Caki2 (cell line): Measurements from ENCODE around the gene PIEZO2. TPM values are rescaled to one million over a fixed set of nuclear protein-coding genes. Genes with fewer than 3 reads are reported as not detected.
"Not testable (repeated sequence)": the region's sequence is repeated elsewhere in the genome, so short reads cannot be mapped to it uniquely, and the experiment has no call there.

Experiments used
- DNase-seq: peaks from one replicate; pipeline ENCODE4 v3.0.0-alpha.2; 2015; ENCODE audit warnings: low read depth
- in situ Hi-C: cut with HindIII; loops from 2 replicates; pipeline ENCODE4 v1.10.0; 2016; ENCODE audit warnings: low sequenced_read_pairs, low pct_unique_long_range_greater_than_20kb, mixed read lengths
- total RNA-seq: library from RNA; depleted of rRNA; stranded (reverse); fragments of >200 nt; shearing (Covaris generic); gene quantifications from 2 replicates; pipeline ENCODE4 v1.2.3, GENCODE V29; 2014; ENCODE audit warnings: low replicate concordance

Gene PIEZO2
- total RNA-seq, 1 experiment from 2014 or later: 2.8 TPM

DNA sequence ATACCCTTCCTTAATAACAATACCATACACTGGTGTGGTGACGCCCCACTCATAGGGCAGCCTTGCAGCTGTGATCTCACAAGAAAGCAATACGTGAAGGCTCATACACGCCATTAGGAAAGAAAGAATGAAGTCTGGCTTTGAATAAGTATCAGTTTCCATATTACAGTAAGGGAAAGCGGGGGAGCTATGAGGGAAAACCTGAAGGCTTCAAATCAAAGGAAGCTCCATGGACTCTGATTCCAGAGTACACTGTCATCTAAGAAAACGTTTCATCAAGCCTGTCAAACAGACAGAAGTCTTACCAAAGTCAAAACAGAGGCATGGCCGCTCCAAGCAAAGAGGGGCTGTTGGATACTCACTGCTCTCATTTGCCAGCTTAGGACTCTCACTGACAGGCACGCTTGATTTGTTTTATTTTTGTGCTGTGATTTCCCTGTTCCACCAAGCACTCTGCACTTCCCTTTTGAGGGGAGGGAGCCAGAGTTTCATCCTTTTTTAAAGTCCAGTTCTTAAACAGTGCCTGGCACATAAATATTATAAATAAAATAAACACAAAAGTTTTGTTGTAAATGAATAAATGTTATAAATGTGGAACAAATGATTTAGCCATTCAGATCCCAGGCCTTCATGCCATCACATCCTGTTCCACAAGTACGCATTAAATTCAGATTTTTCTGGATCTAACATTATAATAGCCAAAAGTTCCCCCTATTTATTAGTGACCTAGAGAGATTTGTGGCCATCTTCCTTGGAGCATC, 221.2 kb downstream of the PIEZO2 start:
- DNase-seq: peak; percentile 51

DNA sequence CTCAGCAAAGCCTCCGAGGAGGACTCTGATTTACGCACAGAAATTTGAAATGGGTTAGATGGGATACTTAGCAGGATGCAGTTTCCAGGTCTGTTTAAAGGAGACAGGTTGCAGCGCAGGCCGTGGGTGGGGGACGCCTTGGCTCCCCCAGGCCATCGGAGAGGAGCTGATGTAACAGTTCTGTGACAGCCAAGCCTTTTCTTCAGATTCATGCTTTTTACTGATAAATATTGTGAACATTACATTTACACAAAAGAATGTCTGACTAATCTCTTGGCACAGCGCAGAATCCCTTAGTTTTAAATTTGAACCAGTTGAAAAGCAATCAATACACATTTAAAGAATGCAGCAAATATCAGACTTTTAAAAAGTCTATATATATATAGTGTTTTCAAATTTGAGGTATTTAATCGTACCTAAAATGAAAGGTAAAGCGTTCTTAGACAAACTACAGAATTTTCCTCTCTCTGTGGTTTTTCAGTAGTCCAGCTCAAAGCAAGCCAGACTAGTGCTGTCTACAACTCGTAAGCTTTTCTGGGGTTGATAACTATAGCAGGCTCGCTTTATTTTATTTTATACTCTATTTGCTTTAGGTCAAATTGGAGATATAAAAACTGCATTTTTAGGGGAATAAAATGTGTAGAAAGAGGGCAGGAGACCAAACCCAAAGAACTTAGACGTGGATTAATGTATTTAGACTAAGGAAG, 221.9 kb downstream of the PIEZO2 start:
- DNase-seq: peak; percentile 55
- in situ Hi-C loops: no loop called here

More for the DNA sequence above, 221.2 kb downstream of the PIEZO2 start:
- in situ Hi-C loops: no loop called here

DNA sequence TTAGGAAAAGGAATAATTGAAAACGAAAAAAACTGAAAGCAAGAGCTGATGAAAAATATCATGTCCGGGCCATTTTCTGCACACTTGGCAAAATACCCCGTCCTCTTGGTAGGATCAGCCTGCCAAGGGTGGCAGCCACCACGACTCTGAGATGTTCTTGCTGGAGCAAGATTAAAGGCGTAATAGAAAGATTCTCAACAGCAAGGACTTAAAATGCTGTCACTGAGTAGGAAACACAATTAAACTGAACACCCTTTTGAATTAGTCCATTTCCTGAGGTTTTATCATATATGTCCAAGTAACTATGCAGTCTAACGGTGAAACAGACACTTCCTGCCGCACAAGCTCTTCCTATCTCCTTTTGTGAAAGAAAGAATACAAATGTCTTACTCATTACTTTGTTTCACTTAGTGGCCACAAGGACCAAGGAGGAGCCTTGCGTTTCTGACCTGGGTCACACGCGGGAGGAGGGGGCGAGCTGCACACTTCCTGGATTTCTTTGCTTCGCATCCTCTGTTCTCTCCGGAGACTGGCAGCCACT, 222.7 kb downstream of the PIEZO2 start:
- peak; percentile 86 for DNase-seq
- in situ Hi-C loops: no loop called here

DNA sequence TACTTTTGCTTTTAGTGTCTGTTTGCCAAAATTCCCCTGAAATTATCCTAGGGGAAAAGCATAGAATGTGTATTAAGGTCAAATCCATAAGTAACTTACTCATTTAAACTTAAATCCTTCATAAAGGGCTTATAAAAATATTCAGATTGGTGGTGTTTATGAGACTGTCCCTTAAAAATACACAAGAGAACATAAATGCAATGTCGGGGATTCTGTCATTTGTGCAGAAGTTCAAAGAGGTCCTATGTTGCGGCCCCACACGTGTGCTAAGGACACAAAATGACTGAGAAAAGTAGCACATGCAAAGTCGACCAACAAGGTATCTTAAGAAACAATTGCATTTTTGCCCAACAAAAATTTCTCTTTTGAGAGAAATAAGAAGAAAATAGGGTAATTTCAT, 225.1 kb downstream of the PIEZO2 start:
- DNase-seq: no peak
- in situ Hi-C loops: no loop called here

DNA sequence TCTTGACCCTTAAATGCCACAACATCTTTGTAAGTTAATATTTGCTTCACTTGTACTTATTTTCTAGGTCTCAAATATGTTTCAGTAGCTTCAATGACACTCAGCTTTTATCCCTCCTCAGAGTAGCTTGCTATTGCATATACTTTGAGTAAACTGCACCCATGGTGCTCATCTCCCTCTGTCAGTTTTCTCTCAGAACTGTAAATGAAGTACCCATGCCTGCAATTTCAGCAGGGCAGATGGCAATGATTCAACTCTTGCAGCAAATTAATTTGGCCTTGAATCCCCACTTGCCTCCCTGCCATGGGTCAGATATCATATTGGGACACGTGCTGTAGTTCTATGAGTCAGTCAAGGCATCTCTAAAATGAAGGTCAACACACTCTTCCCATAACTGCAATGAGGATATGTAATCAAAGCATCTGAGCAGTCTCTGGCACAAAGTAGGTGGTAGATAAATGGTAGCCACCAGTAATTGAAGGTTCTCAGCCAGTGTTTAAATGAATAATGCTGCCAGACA, 225.8 kb downstream of the PIEZO2 start:
- DNase-seq: no peak
- in situ Hi-C loops: no loop called here

DNA sequence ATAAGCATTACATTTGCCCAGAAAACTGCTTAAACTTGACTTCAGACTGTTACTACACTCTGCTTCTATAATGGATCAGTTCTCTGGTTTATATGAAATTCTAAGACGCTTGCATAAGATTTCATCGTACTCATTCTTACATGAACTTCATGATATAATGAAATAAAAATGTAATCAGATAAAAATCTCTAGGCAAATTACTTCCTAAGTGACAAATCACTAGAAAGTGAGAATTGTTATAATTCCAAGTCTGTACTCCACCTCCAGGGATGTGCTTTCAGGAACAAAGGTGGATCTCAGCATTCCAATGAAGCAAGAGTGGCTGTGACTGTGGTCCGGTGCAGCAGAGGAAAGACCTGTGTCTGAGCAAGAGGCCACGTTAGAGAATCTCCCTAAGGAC, 226.2 kb downstream of the PIEZO2 start:
- no peak for DNase-seq
- in situ Hi-C loops: no loop called here

DNA sequence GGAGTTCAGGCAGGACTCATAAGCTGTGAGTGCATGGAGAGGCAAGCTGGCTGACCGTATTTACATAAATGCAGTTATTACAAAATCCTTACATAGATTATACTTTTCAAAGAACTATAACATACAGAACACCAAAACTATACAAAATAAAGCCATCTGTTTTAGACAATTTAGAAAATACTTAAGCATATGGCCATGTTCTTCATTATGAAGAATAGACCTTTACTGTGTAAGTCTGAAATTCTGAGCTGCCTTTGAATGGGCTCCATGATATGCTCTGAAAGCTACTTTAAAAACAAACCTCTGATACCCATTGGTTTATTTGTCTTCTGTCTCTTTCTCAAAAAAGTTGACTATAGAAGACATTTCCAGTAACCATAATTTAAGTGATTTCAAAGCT, 226.7 kb downstream of the PIEZO2 start:
- DNase-seq, in situ Hi-C loops: not testable (repeated sequence)

DNA sequence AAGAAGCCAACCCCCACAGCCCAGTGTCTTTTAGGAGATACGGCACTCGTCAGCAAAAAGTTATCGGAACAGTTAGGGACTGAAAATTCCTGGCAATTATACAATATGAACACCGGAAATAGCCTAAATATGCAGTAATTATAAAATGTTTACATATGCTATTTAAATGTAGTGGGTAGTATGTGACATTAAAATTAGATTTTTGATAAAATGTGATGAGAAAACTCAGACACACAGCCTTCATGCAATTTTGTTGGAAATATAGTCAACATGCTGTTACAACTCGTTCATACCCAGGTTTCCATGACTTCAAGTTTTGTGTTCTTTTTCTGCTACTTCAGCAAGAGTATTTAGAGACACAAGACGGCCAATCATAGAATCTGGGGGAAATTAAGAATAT, 229.1 kb downstream of the PIEZO2 start:
- DNase-seq, in situ Hi-C loops: not testable (repeated sequence)

DNA sequence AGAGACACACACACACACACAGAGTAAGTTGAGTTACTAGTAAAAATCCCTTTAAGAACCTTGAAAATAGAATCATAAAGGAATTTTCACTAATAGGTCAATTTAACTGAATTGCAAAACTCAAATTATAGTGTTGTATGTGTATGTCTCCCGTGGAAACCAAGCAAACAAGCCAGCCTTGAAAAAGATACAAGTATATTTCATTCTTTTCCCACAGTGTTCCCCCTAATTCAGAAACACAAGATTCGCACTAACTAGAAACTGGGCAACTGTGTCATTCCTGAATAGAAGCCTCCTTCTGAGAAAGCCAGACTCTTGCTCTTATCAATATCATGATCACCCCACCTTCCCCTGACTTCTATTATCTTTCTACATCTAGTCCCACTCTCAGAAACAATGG, 229.5 kb downstream of the PIEZO2 start:
- in situ Hi-C loops: no loop called here

DNA sequence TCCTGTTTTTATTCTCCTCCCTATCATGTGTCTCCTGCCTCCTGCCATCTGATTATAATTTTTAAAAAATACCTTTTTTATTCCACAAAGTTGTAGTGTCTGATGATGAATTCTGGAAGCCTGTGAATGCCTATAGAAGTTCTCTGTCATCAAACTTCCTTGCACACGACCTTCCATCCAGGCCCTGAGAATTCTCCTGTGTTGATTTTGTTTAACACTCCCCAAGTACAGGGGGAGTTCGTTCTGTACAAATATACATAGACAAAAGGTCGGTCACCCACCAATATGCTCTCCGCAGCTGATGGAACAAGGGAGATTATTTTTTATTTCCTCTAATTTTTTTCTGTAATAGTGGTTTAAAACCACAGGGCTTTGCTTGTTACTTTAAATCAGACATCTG, 232.5 kb downstream of the PIEZO2 start:
- DNase-seq: no peak
- in situ Hi-C loops: no loop called here

More for the DNA sequence above, 229.5 kb downstream of the PIEZO2 start:
- DNase-seq: no peak

DNA sequence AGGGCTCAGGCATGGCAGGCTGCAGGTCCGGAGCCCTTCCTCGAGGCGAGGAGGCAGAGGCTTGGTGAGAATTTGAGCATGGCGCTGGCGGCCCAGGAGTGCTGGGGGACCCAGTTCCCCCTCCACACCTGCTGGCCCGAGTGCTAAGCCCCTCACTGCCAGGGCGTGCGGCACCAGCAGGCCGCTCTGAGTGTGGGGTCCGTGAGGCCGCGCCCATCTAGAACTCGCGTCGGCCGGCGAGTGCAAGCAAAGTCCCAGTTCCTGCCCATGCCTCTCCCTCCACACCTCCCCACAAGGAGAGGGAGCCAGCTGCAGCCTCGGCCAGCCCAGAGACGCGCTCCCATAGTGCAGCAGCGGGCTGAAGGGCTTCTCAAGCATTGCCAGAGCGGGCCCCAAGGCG, 233.0 kb downstream of the PIEZO2 start:
- in situ Hi-C loops: no loop called here

DNA sequence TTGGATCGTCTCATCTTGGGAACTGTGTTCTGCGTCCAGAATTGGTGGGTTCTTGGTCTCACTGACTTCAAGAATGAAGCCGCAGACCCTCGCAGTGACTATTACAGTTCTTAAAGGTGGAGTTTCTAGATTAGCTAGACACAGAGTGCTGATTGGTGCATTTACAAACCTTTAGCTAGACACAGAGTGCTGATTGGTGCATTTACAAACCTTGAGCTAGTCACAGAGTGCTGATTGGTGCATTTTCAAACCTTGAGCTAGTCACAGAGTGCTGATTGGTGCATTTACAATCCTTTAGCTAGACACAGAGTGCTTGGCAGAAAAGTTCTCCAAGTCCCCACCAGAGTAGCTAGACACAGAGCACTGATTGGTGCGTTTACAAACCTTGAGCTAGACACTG, 233.6 kb downstream of the PIEZO2 start:
- in situ Hi-C loops: not testable (repeated sequence)

More for the DNA sequence above, 233.0 kb downstream of the PIEZO2 start:
- DNase-seq: no peak

DNA sequence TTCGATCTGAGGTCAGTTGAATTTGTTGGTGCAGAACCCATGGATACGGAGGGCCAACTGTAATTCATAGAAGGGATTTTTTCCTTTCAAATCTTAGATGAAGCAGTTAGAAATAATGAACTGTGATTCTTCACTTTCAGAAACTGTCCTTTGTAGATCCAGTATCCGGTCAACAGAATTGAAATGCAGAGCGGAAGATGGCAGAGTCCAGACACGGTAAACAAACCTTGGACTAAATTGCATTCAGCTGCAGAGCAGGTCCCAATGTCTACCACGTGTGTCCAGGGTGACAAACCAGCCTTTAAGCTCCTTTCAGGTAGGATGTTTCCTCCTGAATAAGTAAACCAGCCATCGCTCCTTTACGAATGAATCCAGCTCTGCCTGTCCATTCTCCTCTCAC, 234.8 kb downstream of the PIEZO2 start:
- in situ Hi-C loops, DNase-seq: not testable (repeated sequence)

More for the DNA sequence above, 233.6 kb downstream of the PIEZO2 start:
- DNase-seq: not testable (repeated sequence)

DNA sequence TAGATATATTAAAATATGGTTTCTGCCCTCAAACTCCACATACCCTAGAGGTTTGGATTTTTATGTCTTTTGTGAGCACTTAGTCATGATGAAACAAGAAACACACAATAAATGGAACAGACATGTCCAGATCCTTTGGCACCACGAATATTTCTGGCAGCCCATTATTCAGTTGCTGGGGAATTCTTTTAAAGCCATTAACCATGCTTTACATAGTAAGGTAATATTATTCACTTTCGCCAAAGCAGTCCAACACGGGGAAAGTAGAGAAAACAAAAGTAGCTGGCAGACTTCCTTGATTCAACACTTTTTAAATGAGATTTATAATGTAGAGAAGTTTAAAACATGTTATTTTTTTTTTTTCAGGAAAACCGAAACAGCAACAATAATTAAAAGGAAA, 235.4 kb downstream of the PIEZO2 start:
- in situ Hi-C loops: no loop called here
- DNase-seq: no peak

DNA sequence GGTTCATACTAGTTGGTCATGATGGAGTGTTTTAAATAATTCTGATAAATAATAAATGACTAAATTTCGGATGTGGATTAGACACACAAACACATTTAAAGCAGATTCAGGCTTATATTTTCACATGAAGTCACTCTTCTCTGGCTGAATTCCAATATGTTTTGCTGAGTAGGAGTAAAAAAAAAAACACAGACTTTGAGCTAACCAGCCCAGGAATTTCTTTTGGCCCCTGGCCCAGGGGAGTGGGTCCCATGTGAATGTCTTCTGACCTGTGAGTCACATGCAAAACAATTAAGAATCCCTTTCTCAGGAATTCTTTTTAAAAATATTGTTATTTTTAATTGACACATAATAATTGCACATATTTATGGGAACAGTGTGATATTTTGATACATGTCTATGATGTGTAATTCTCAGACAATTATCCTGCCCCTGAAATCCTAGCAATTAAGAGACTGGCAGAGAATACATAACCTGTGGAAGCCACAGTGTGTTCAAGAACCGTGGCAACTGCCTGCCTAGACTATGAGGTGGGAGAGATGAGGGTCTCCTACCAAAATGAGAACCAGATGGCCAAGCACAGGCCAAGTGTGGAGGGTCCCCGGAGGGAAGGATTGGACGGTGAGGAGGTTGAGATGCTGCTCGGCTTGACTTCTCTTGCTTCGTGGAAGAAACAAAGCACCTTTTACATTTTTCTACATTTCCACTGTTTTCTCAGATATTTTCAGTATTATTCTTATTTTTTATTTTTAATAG, 236.4 kb downstream of the PIEZO2 start:
- peak; percentile 69 for DNase-seq
- in situ Hi-C loops: no loop called here

DNA sequence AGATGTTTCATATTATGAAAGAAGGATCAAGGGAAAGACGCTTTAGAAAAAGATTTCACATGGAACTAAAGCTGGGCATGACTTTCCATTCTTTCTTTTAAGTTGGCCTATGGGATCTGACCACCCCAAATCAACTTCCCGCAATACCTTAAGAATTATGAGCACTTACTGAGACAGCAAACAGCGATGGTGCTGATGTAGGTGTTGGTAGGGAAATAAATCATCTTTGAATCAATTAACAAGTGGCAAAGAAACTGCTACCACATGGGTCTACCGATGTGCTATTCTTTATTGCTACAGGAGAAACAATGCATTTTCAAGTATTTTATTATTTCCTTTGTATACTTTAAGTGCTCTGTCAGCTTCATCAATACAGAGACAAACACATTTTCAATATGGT, 239.6 kb downstream of the PIEZO2 start:
- DNase-seq: no peak
- in situ Hi-C loops: no loop called here

DNA sequence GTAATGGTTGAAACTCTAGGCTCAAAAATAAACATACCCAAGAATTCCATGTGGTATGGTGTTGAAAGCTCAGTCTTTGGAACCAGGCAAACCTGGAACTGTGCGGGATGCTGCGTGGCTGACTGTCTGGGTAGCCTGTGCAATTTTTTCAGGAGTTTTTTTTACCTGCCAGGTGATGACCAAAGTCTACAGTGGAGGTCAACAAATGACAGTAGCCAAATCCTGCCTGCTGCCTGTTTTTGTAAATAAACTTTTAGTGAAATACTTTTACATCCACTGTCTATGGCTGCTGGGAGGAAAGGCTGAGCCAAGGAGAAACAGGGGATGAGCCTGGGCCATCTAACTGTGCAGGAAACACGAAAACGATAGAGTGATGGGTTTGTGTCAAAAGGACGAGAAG, 240.6 kb downstream of the PIEZO2 start:
- in situ Hi-C loops: no loop called here

DNA sequence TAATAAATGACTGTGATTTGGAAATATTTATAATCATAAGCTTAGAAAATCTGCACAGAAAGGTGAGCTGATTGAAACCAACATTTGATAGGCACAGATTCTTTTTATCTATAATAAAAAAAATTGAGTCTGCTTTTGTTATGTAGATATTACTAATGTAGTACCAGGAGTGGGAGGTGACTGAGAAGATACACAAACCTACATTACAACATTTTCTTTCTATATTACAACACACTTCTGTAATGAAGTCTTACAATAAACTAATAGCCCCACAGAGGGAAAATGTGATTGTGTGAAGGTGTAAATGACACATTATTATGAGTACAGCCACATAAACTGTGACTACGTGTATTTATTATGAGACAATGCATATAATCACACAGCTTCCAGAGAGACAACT, 241.6 kb downstream of the PIEZO2 start:
- no peak for DNase-seq
- in situ Hi-C loops: no loop called here

More for the DNA sequence above, 240.6 kb downstream of the PIEZO2 start:
- no peak for DNase-seq
